IMR-90 (cell line): ENCODE results near the gene KAT6B.

Experiments used
- CTCF ChIP-seq: conservative IDR thresholded peaks from 2 replicates; pipeline ENCODE4 v1.5.1; 2012; ENCODE audit warnings: mild to moderate bottlenecking, low read depth, low read length, improper control_type of control experiment
- MXI1 ChIP-seq: IDR thresholded peaks from 2 replicates; pipeline ENCODE4 v1.6.1; 2012; ENCODE audit warnings: low read depth, mild to moderate bottlenecking, low read length, moderate library complexity, borderline replicate concordance
- POLR2A ChIP-seq: IDR thresholded peaks from 2 replicates; pipeline ENCODE4 v1.6.1; 2012; ENCODE audit warnings: mild to moderate bottlenecking, low read depth, low read length
- RAD21 ChIP-seq: IDR thresholded peaks from 2 replicates; pipeline ENCODE4 v1.6.1; 2012; ENCODE audit warnings: low read length, improper control_type of control experiment

GRCh38 chr10:75018686-75019307 is 192.4 kb downstream of the KAT6B start:
- TF ChIP-seq MXI1: no peak
- no peak for TF ChIP-seq POLR2A
- no peak for TF ChIP-seq RAD21
- no peak for TF ChIP-seq CTCF
